Smooth muscle cell (in vitro differentiated cells): ENCODE measurements around the gene NLRC5. TPM values are rescaled to one million over a fixed set of nuclear protein-coding genes. Genes with fewer than 3 reads are reported as not detected.
"Not testable (repeated sequence)": the region's sequence is repeated elsewhere in the genome, so short reads cannot be mapped to it uniquely, and the experiment has no call there.

ENCODE experiments used
- DNase-seq: peaks from one replicate; lab custom pipeline; 2025; ENCODE audit not compliant: unreplicated experiment; lab: John Stamatoyannopoulos, UW
- H2AFZ ChIP-seq: fragments of 200-600 bp; sonication (generic); 2 replicates; pipeline ENCODE4 v1.6.0; 2016; ENCODE audit warnings: antibody characterized with exemption, low read depth, mild to moderate bottlenecking
- H3F3A ChIP-seq: fragments of 200-600 bp; sonication (generic); 2 replicates; pipeline ENCODE4 v1.6.0; 2017; ENCODE audit warnings: antibody characterized with exemption, low read depth
- H3K27ac ChIP-seq: fragments of 200-600 bp; sonication (generic); 2 replicates; pipeline ENCODE4 v1.5.1; 2016; ENCODE audit warnings: low read depth, mild to moderate bottlenecking
- H3K27me3 ChIP-seq: fragments of 200-600 bp; sonication (generic); 2 replicates; pipeline ENCODE4 v1.6.1; 2016; ENCODE audit warnings: low read depth, mild to moderate bottlenecking
- H3K36me3 ChIP-seq: fragments of 200-600 bp; sonication (generic); 2 replicates; pipeline ENCODE4 v1.5.1; 2016; ENCODE audit warnings: low read depth
- H3K4me1 ChIP-seq: fragments of 200-600 bp; sonication (generic); 2 replicates; pipeline ENCODE4 v1.5.1; 2016; ENCODE audit warnings: low read depth
- H3K4me2 ChIP-seq: fragments of 200-600 bp; sonication (generic); 2 replicates; pipeline ENCODE4 v1.6.0; 2016; ENCODE audit warnings: mild to moderate bottlenecking
- H3K4me3 ChIP-seq: fragments of 200-600 bp; sonication (generic); 2 replicates; pipeline ENCODE4 v1.5.1; 2016; ENCODE audit warnings: mild to moderate bottlenecking
- H3K79me2 ChIP-seq: fragments of 200-600 bp; sonication (generic); 2 replicates; pipeline ENCODE4 v1.6.0; 2016; ENCODE audit warnings: low read depth, mild to moderate bottlenecking
- H3K9ac ChIP-seq: fragments of 200-600 bp; sonication (generic); 2 replicates; pipeline ENCODE4 v1.6.0; 2016; ENCODE audit warnings: low read depth
- H3K9me3 ChIP-seq: fragments of 200-600 bp; sonication (generic); replicated peaks from 2 replicates; pipeline ENCODE4 v1.5.1; 2016; ENCODE audit warnings: low read depth
- H4K20me1 ChIP-seq: fragments of 200-600 bp; sonication (generic); 2 replicates; pipeline ENCODE4 v1.6.0; 2016; ENCODE audit warnings: low read depth
- CTCF ChIP-seq: fragments of 200-600 bp; sonication (generic); IDR thresholded peaks from 2 replicates; pipeline ENCODE4 v1.5.1; 2017; ENCODE audit warnings: borderline replicate concordance, mild to moderate bottlenecking, antibody characterized with exemption; ENCODE audit not compliant: insufficient read depth, poor library complexity, severe bottlenecking
- WGBS: methylation state at CpG from one replicate; pipeline ENCODE4 v1.1.7; 2016; ENCODE audit warnings: low lambda C conversion rate; 5-methylcytosine and 5-hydroxymethylcytosine counted together
- polyA plus RNA-seq: library from polyadenylated mRNA; unstranded; fragments of >200 nt; fragmentation: Nextera tagmentation; extraction: Ambion mirVana; gene quantifications from 2 replicates; pipeline ENCODE4 v1.2.1, GENCODE V29; 2016
- total RNA-seq: library from RNA; depleted of rRNA; stranded (reverse); fragments of >200 nt; gene quantifications from 2 replicates; pipeline ENCODE4 v1.2.3, GENCODE V29; 2014

Gene NLRC5
- total and polyA plus RNA-seq, 2 experiments from 2014 or later = 4.2 to 21.4 TPM

DNA sequence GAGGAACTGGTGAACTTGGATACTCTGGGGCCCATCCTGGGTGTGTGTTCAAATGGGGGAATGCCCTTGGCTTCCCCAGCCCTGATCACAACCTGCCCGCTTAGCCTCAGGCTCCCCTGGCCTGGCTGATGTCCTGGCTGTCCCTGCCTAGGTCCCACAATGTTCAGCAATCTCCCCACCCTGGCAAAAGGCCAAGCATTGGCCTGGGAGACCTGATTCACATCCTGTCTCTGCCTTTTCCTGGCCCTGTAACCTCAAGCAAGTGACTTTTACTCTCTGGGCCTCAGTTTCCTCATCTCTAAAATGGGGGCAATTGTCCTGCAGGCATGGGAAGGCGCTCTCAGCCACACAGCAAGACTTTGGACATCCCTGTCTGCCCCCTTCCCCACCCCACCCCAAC lies 117.4 kb downstream of the NLRC5 start:
- 100% methylated on average over 2 of the region's 2 CpGs for WGBS
- H3F3A ChIP-seq = no peaks in the 10 kb centered on the region
- no peak overlapping the region for H2AFZ ChIP-seq
- no peak overlapping the region for H3K4me3 ChIP-seq
- no peak overlapping the region for H3K4me2 ChIP-seq
- H3K9ac ChIP-seq = no peak overlapping the region
- DNase-seq = no peak
- TF ChIP-seq CTCF = no peak
- H3K4me1 ChIP-seq = no peaks in the 10 kb centered on the region
- no peaks in the 10 kb centered on the region for H3K27me3 ChIP-seq
- no peak overlapping the region for H3K27ac ChIP-seq
- no peaks in the 10 kb centered on the region for H3K36me3 ChIP-seq
- H4K20me1 ChIP-seq = peaks cover 20% of the 10 kb centered on the region
- H3K9me3 ChIP-seq = no peaks in the 10 kb centered on the region
- H3K79me2 ChIP-seq = no peaks in the 10 kb centered on the region

DNA sequence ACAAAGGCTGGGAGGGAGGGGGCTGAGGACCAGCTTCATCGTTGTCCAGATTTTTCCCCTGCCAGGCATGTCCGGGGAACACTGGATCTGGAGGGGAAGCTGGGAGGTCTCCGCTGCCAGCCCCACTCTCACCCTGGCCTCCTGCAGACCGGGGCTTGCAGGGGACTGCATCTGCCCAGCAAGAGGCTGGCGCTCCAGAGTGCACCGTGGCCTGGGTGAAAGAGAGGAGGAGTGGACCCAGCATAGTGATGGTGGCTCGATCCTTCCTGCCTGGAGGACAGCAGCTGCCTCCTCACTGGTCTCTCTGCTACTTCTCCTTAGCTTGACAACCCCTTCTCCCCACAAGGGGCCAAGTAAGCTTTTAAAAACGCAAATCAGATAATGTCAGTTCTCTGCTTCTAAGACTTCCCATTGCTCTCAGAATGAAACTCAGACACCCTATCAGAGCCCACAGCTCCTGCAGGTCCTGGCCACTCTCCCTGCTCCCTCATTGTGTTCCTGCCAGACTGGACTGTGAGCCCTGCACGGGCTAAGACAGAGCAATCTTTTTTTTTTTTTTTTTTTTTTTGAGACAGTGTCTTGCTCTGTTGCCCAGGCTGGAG lies 118.1 kb downstream of the NLRC5 start:
- no peak for TF ChIP-seq CTCF
- 80% methylated on average over 9 of the region's 9 CpGs for WGBS

DNA sequence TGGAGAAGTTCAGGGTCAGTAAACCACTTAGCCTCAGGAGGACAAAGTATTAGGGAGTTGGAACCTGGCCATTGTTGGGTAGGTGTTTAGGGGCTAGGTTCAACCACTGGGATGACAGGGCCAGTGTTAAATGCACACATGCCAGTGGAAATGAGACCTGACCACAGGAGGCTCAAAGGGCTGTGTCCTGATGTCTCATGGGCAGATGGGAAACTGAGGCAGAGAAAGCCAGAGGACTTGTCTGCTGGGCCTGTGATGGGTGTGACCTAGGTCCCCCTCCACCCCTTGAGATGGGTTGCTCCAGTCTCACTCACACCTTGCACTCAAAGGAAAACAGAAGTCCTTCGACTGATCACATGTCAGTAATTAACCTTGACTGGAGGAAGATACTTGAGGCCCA lies 119.1 kb downstream of the NLRC5 start:
- no peaks in the 10 kb centered on the region for H3K9me3 ChIP-seq
- no peak for TF ChIP-seq CTCF
- no peak overlapping the region for H3K27ac ChIP-seq
- H3K4me3 ChIP-seq = no peak overlapping the region
- H3K27me3 ChIP-seq = no peaks in the 10 kb centered on the region
- peaks cover 21% of the 10 kb centered on the region for H4K20me1 ChIP-seq
- H3K36me3 ChIP-seq = no peaks in the 10 kb centered on the region
- no peak for DNase-seq
- WGBS = 73% methylated on average over 1 of the region's 1 CpG
- H3K4me2 ChIP-seq = no peak overlapping the region
- no peaks in the 10 kb centered on the region for H3K4me1 ChIP-seq
- no peaks in the 10 kb centered on the region for H3F3A ChIP-seq
- H3K79me2 ChIP-seq = no peaks in the 10 kb centered on the region
- H2AFZ ChIP-seq = no peak overlapping the region
- H3K9ac ChIP-seq = no peak overlapping the region

More for the DNA sequence above, 118.1 kb downstream of the NLRC5 start:
- no peaks in the 10 kb centered on the region for H3K27me3 ChIP-seq
- no peaks in the 10 kb centered on the region for H3K9me3 ChIP-seq
- no peak overlapping the region for H3K27ac ChIP-seq
- peaks cover 21% of the 10 kb centered on the region for H4K20me1 ChIP-seq
- no peak overlapping the region for H2AFZ ChIP-seq
- H3K4me2 ChIP-seq = no peak overlapping the region
- H3F3A ChIP-seq = no peaks in the 10 kb centered on the region
- H3K9ac ChIP-seq = no peak overlapping the region
- no peaks in the 10 kb centered on the region for H3K79me2 ChIP-seq
- DNase-seq = no peak
- no peak overlapping the region for H3K4me3 ChIP-seq
- H3K4me1 ChIP-seq = no peaks in the 10 kb centered on the region
- no peaks in the 10 kb centered on the region for H3K36me3 ChIP-seq

DNA sequence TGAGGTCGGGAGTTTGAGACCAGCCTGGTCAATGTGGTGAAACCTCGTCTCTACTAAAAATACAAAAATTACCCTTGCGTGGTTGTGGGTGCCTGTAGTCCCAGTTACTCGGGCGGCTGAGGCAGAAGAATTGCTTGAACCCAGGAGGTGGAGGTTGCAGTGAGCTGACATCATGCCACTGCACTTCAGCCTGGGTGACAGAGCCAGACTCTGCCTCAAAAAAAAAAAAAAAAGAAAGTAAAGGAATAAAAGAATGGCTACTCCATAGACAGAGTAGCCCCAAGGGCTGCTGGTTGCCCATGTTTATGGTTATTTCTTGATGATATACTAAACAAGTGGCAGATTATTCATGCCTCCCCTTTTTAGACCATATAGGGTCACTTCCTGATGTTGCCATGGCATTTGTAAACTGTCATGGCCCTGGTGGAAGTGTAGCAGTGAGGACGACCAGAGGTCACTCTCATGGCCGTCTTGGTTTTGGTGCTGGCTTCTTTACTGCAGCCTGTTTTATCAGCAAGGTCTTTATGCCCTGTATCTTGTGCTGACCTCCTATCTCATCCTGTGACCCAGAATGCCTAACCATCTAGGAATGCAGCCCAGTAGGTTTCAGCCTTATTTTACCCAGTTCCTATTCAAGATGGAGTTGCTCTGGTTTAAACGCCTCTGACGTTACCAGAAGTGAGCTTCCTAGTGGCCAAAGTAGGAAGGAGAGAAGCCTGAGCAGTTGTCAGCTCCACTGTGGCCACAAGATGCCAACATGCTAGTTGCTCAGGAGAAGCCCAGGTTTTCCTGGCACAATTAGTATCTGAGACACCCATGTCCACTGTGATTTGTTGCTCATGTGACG lies 120.1 kb downstream of the NLRC5 start:
- 74% methylated on average over 10 of the region's 10 CpGs for WGBS
- H3K36me3 ChIP-seq, H3K4me1 ChIP-seq, H3F3A ChIP-seq, H3K27ac ChIP-seq, H2AFZ ChIP-seq, H3K4me3 ChIP-seq, H3K79me2 ChIP-seq, H3K4me2 ChIP-seq, H3K27me3 ChIP-seq, H3K9me3 ChIP-seq, DNase-seq, H3K9ac ChIP-seq: not testable (repeated sequence)
- H4K20me1 ChIP-seq = peaks cover 21% of the 10 kb centered on the region
